Cardiac muscle cell (in vitro differentiated cells and primary cell): ENCODE measurements around the gene FAM200A. TPM values are rescaled to one million over a fixed set of nuclear protein-coding genes. Genes with fewer than 3 reads are reported as not detected.

Experiments
- DNase-seq, 2 donors: peaks; one replicate each; pipeline versions ENCODE4 v3.0.0 to v3.0.0-alpha.2; 2010 to 2017; ENCODE audit warnings: low read depth in 1 of 2, low spot score in 1 of 2
- H3K27ac ChIP-seq: fragments of 200-600 bp; sonication (generic); 2 replicates; pipeline ENCODE4 v1.5.1; 2016
- H3K27me3 ChIP-seq: fragments of 200-600 bp; sonication (generic); 2 replicates; pipeline ENCODE4 v1.6.0; 2016; ENCODE audit warnings: control low read depth
- H3K36me3 ChIP-seq: fragments of 200-600 bp; sonication (generic); 2 replicates; pipeline ENCODE4 v1.5.1; 2016; ENCODE audit warnings: control low read depth
- H3K4me1 ChIP-seq: fragments of 200-600 bp; sonication (generic); 2 replicates; pipeline ENCODE4 v1.8.1; 2017; ENCODE audit warnings: low read depth, mild to moderate bottlenecking, mixed run types
- H3K4me3 ChIP-seq: fragments of 200-600 bp; sonication (generic); 2 replicates; pipeline ENCODE4 v1.5.1; 2016; ENCODE audit warnings: mild to moderate bottlenecking
- H3K9me3 ChIP-seq: fragments of 200-600 bp; sonication (generic); 2 replicates; pipeline ENCODE4 v1.5.1; 2017; ENCODE audit warnings: low read depth, mild to moderate bottlenecking, control low read depth
- CTCF ChIP-seq: IDR thresholded peaks from 2 replicates; pipeline ENCODE4 v1.5.1; 2012; ENCODE audit warnings: low read depth, mild to moderate bottlenecking, low read length
- polyA plus RNA-seq: library from polyadenylated mRNA; unstranded; fragments of >200 nt; fragmentation: Nextera tagmentation; extraction: Ambion mirVana; gene quantifications from 2 replicates; pipeline ENCODE4 v1.2.1, GENCODE V29; 2016
- total RNA-seq: library from RNA; depleted of rRNA; stranded (reverse); fragments of >200 nt; gene quantifications from 2 replicates; pipeline ENCODE4 v1.2.3, GENCODE V29; 2016

Gene FAM200A
- total and polyA plus RNA-seq, 2 experiments from 2014 or later = 8.0 to 11.1 TPM

GRCh38 chr7:99525713-99526440, 26.0 kb downstream of the FAM200A start:
- peak; percentile 19 for TF ChIP-seq CTCF
- no peaks in the 10 kb centered on the region for H3K27me3 ChIP-seq
- peak in 1 of 2 donors; percentile 28 for DNase-seq
- no peaks in the 10 kb centered on the region for H3K9me3 ChIP-seq
- peaks cover 20% of the 10 kb centered on the region for H3K36me3 ChIP-seq
- no peaks in the 10 kb centered on the region for H3K4me1 ChIP-seq
- no peak overlapping the region for H3K27ac ChIP-seq
- H3K4me3 ChIP-seq = no peak overlapping the region

- peaks cover 14% of the 10 kb centered on the region for H3K36me3 ChIP-seq
- TF ChIP-seq CTCF = no peak
- no peak overlapping the region for H3K4me3 ChIP-seq
- no peaks in the 10 kb centered on the region for H3K9me3 ChIP-seq
- DNase-seq = no peak
- H3K27me3 ChIP-seq = no peaks in the 10 kb centered on the region
- no peak overlapping the region for H3K27ac ChIP-seq
- no peaks in the 10 kb centered on the region for H3K4me1 ChIP-seq
These were observed 30.5 kb downstream of the FAM200A start for GRCh38 chr7:99521399-99521798.

- Histone ChIP-seq H3K4me3 (no peak overlapping the region), H3K27ac (no peak overlapping the region), H3K36me3 (peaks cover 18% of the 10 kb centered on the region), H3K4me1 (no peaks in the 10 kb centered on the region), H3K27me3 (no peaks in the 10 kb centered on the region), H3K9me3 (no peaks in the 10 kb centered on the region)
- TF ChIP-seq CTCF = no peak
- DNase-seq = peak in 1 of 2 donors; percentile 50
These were observed 37.9 kb downstream of the FAM200A start for GRCh38 chr7:99514050-99514449.

- DNase-seq = peak in 1 of 2 donors; percentile 15
- Histone ChIP-seq H3K4me1 (peaks cover 17% of the 10 kb centered on the region), H3K27me3 (no peaks in the 10 kb centered on the region), H3K27ac (peak overlapping the region; percentile 87), H3K36me3 (no peaks in the 10 kb centered on the region), H3K9me3 (no peaks in the 10 kb centered on the region), H3K4me3 (peak overlapping the region; percentile 92)
- no peak for TF ChIP-seq CTCF
These were observed 46.6 kb downstream of the FAM200A start for GRCh38 chr7:99505324-99505662.

- no peaks in the 10 kb centered on the region for H3K36me3 ChIP-seq
- H3K27ac ChIP-seq = peak within 1 kb of the TSS; percentile 87
- H3K4me3 ChIP-seq = peak within 1 kb of the TSS; percentile 92
- no peak for TF ChIP-seq CTCF
- no peaks in the 10 kb centered on the region for H3K27me3 ChIP-seq
- no peaks in the 10 kb centered on the region for H3K9me3 ChIP-seq
- peak; percentile 93 to 99 for DNase-seq
- H3K4me1 ChIP-seq = peaks cover 17% of the 10 kb centered on the region
These were observed 47.2 kb downstream of the FAM200A start, which contains the start of gene ZKSCAN5 for GRCh38 chr7:99504603-99505323. TSS of gene ZKSCAN5 (plus strand) at chr7:99504662. CDS start at chr7:99506045, 1,383 bp downstream.
